HL-60 (cell line): ENCODE measurements around the gene GRHL1.

ENCODE experiments used
- DNase-seq, 2 experiments: peaks; one replicate each; pipeline ENCODE4 v3.0.0-alpha.2; 2010 to 2020; ENCODE audit warnings: low read depth in 1 of 2, low spot score in 1 of 2
- H3K27ac ChIP-seq: fragments of 250-450 bp; sonication (Bioruptor Pico); replicated peaks from 2 replicates; pipeline ENCODE4 v1.5.1; 2020; ENCODE audit warnings: mild to moderate bottlenecking, moderate library complexity
- H3K27me3 ChIP-seq: fragments of 250-450 bp; sonication (Bioruptor Pico); 2 replicates; pipeline ENCODE4 v1.5.1; 2021; ENCODE audit warnings: mild to moderate bottlenecking, moderate library complexity; ENCODE audit not compliant: insufficient read depth, poor library complexity, severe bottlenecking
- H3K4me3 ChIP-seq: replicated peaks from 2 replicates; pipeline ENCODE4 v1.5.1; 2011; ENCODE audit warnings: mild to moderate bottlenecking, control low read depth, low read length; ENCODE audit not compliant: insufficient read depth
- GABPA ChIP-seq: IDR thresholded peaks from 2 replicates; pipeline ENCODE4 v1.6.1; 2012; ENCODE audit warnings: low read depth
- POLR2AphosphoS5 ChIP-seq: IDR thresholded peaks from 2 replicates; pipeline ENCODE4 v1.6.1; 2012; ENCODE audit warnings: low read depth
- REST ChIP-seq: IDR thresholded peaks from 2 replicates; pipeline ENCODE4 v1.6.1; 2012; ENCODE audit warnings: low read depth; ENCODE audit not compliant: insufficient replicate concordance
- SPI1 ChIP-seq: IDR thresholded peaks from 2 replicates; pipeline ENCODE4 v1.6.1; 2012; ENCODE audit warnings: low read depth, mild to moderate bottlenecking, borderline replicate concordance
- TF ChIP-seq, protein P1 (sequence below): IDR thresholded peaks from one replicate; pipeline ENCODE4 v1.5.1; 2011; ENCODE audit warnings: low read length, control low read depth, inconsistent platforms; ENCODE audit not compliant: insufficient read depth

The GRHL1 gene

GRCh38 chr2:10022445-10022844, 71.0 kb downstream of the GRHL1 start:
- no peaks in the 10 kb centered on the region for H3K27me3 ChIP-seq
- no peak overlapping the region for H3K27ac ChIP-seq
- no peak overlapping the region for H3K4me3 ChIP-seq
- TF ChIP-seq POLR2AphosphoS5 = no peak
- TF ChIP-seq GABPA = no peak
- no peak for TF ChIP-seq REST
- TF ChIP-seq, protein P1, sequence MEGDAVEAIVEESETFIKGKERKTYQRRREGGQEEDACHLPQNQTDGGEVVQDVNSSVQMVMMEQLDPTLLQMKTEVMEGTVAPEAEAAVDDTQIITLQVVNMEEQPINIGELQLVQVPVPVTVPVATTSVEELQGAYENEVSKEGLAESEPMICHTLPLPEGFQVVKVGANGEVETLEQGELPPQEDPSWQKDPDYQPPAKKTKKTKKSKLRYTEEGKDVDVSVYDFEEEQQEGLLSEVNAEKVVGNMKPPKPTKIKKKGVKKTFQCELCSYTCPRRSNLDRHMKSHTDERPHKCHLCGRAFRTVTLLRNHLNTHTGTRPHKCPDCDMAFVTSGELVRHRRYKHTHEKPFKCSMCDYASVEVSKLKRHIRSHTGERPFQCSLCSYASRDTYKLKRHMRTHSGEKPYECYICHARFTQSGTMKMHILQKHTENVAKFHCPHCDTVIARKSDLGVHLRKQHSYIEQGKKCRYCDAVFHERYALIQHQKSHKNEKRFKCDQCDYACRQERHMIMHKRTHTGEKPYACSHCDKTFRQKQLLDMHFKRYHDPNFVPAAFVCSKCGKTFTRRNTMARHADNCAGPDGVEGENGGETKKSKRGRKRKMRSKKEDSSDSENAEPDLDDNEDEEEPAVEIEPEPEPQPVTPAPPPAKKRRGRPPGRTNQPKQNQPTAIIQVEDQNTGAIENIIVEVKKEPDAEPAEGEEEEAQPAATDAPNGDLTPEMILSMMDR = no peak
- no peak for TF ChIP-seq SPI1
- DNase-seq = no peak

- DNase-seq = no peak
- no peaks in the 10 kb centered on the region for H3K27me3 ChIP-seq
- TF ChIP-seq, protein P1 = no peak
- TF ChIP-seq GABPA (no peak), SPI1 (no peak), POLR2AphosphoS5 (no peak), REST (no peak)
- no peak overlapping the region for H3K27ac ChIP-seq
- H3K4me3 ChIP-seq = no peak overlapping the region
Measured at GRCh38 chr2:10022966-10023662, 71.6 kb downstream of the GRHL1 start.

GRCh38 chr2:10026940-10027569, 75.6 kb downstream of the GRHL1 start:
- DNase-seq = no peak
- Histone ChIP-seq H3K4me3 (no peak overlapping the region), H3K27me3 (no peaks in the 10 kb centered on the region), H3K27ac (no peak overlapping the region)
- TF ChIP-seq, protein P1 = no peak
